OCI-M2 (cell line): ENCODE data around the gene SEC14L5.

ENCODE experiments used
- DNase-seq: peaks from one replicate; lab custom pipeline; 2025; ENCODE audit not compliant: unreplicated experiment; lab: John Stamatoyannopoulos, UW

SEC14L5 gene

DNA sequence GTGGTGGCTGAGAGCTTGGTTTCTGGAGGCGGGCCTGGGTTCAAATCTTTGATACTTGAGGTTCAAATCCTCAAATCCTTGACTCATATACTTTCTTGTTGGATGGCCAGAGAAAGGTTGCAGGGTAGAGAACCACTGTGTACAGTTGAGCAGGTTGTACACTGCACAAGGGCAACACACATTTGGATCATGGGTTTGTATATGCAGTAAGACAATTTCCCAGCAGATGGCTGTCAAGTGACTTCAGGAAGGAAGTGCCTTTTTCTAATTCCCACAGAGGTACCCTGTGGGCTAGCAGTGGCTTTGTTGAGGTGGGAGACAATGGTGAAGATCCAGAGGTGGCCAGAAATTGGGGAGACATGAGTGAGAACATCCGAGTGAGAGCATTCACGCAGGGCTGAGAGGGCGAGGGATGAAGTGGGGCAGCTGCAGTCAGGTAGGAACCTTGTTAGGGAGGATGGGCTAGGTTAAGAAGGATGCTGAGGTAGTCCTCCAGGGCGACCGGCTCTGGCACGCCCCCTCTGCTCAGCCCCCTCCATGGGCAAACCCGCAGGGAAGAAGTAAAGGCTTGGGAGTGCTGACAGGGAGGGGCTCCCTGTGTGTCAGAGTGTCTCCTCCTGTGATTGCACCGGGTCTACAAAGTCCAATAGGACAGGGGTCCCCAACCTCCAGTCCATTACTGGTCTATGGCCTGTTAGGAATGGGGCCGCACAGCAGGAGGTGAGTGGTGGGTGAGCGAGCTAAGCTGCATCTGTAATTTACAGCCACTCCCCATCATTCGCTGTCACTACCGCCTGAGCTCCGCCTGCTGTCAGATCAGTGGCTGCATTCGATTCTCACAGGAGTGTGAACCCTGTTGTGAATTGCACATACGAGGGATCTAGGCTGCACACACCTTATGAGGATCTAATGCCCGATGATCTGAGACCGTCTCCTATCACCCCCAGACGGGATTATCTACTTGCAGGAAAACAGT, 104.9 kb downstream of the SEC14L5 start:
- no peak for DNase-seq

DNA sequence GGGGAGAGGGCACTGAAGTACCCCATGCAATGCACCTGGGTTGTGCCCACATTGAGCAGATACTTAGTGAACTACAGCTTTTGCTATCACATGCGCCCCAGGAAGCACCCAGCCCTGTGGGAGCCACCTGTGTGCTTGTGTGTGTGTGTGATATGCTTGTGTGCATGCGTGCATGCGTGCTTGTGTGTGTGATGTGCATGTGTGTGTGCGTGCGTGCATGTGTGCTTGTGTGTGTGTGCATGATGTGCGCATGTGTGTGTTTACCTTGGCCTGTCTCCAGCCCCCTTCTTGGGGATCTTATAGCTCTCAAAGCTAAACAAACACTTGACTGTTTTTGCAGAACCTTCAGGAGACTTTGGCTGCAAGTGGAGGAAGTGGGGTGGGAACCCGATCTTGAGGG, 106.8 kb downstream of the SEC14L5 start:
- no peak for DNase-seq

DNA sequence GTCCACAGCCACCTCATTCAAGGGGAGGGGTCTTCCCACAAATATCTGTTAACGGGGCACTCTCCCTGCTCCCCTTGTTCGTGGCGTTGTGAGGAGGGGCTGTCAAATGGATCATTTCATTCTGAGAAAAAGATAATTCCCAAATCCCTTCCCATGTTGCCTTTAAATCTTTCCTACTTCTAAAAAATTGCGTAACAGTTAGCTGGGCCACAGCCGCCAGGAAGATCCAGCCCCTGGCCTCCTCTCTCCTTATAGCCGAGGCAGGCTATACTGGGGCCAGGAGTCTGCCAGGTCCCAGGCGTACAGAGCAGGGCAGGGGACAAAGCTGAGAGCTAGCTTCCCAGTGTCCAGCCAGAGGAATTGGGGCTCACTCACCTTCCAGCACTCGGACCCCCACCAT, 107.2 kb downstream of the SEC14L5 start:
- no peak for DNase-seq

DNA sequence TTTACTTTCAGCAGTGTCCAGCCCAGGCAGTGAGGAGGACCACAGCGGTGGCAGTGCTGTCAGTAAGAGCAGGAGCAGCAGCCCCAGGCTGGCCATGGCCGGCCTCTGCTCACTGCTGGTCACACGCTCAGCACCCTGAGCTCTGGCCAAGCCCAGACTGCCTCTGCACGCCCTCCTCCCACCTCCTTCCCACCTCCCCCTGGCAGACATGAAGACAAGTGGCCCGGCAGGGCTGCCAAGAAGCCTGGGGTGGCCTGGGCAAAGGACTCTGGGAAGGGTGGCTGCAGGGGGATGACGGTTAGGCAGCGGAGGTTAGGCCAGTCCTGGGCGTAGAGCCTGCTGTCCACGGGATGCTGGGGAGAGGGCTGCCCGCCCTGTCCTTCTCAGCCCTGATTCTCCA, 107.7 kb downstream of the SEC14L5 start, which contains the start of gene C16orf89:
C16orf89 (minus strand) TSS at position 144 of the 400 bp plus-strand sequence; CDS start at position 96, 48 bp downstream.
- no peak for DNase-seq

DNA sequence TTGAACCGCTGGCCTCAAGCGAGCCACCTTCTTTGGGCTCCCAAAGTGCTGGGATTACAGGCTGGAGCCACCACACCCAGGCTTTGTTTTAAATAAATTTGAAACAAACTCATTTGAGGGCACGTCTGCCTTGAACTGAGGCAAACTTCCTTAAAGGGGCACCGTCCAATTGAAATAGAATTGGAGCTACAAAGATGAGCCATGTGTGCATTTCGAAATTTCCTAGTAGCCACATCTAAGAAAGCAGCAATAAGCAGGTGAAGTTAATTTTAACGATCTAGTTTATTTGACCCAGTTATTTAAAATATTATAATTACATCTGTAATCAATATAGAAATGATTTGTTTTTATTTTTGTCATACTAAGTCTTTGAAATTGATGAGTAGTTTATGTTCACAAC, 108.4 kb downstream of the SEC14L5 start:
- no peak for DNase-seq
